ENCODE data around the gene CCNG2. TPM values are rescaled to one million over a fixed set of nuclear protein-coding genes. Genes with fewer than 3 reads are reported as not detected.

The CCNG2 gene
- total and polyA plus RNA-seq, 9 donors, result 62.6 to 141 (median 112) TPM

DNA sequence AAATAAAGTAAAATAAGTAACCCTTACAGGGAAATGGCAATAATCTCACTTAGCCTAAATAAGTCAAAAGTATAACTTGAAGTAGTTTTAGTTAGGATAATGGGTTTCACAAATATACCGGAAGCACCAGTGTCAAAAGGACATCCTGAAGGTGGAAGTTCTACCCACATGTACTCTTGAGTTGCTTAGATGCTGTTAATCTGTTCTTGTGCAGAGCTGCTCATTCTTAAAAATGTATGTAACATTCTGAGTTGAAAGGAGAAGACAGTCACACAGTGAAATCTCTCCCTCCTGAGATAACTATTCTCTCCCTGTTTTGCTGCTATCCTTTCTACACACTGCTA lies 11.2 kb upstream of the CCNG2 start:
- Histone ChIP-seq H3K27ac (ENCODE audit: low read length) (peak overlapping the region; percentile 15), H3K9me3 (replicated peaks; ENCODE audit: control insufficient read depth, low read depth, low read length) (no peaks in the 10 kb centered on the region), H3K27me3 (ENCODE audit: control insufficient read depth, insufficient read depth, low read length) (no peaks in the 10 kb centered on the region), H3K4me1 (ENCODE audit: control insufficient read depth, insufficient read depth, low read length) (peaks cover 2% of the 10 kb centered on the region), H3K36me3 (ENCODE audit: control insufficient read depth, insufficient read depth, low read length) (no peaks in the 10 kb centered on the region), H3K4me3 (ENCODE audit: low read length) (no peak overlapping the region)
- DNase-seq, result no peak
- WGBS (ENCODE audit: insufficient coverage), result no CpG with 5 or more reads among the region's 1 CpG

DNA sequence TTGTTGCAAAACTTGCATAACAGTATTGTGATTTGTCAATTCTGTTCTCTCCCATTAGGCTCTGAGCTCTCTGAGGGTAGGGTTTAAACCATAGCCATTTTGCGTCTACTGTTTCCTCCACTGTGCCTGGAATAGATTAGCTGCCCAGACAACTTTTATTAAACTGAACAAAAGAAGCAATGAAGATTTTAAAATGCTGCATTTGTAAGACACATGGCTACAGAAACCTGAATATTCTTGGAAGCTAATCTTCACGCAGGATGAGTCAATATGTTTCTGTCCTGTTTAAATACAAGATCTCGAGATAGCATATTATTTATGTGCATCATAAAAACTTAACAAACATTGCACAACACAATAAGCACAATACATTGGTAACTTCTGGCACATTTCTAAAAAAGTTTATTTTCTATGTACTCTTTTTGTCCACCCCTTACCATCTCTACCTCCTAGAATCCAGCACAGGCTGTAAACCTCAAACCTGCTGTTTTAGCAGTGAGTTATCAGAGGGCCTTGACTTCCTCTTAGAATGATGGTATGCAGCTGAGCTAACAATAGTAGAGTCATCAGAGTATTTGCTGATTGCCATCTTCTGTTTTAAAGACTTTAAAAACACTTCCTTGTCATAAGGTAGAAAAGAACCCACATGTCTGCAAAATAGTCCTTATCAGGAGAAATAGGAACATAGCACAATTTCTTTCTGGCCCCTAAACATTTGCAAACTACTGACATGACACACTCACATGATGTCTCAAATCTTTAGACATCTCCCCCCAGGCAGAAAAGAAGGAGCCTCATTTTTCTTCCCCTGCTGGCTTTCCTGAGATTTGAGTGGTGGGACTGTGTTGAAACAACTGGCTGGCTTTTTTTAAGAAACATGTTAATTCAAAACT lies 10.6 kb upstream of the CCNG2 start:
- WGBS (ENCODE audit: insufficient coverage), result no CpG with 5 or more reads among the region's 3 CpGs
- Histone ChIP-seq H3K4me1 (ENCODE audit: control insufficient read depth, insufficient read depth, low read length) (peaks cover 2% of the 10 kb centered on the region), H3K36me3 (ENCODE audit: control insufficient read depth, insufficient read depth, low read length) (no peaks in the 10 kb centered on the region), H3K9me3 (replicated peaks; ENCODE audit: control insufficient read depth, low read depth, low read length) (no peaks in the 10 kb centered on the region), H3K27ac (ENCODE audit: low read length) (peak overlapping the region; percentile 15), H3K4me3 (ENCODE audit: low read length) (no peak overlapping the region), H3K27me3 (ENCODE audit: control insufficient read depth, insufficient read depth, low read length) (no peaks in the 10 kb centered on the region)
- DNase-seq, result no peak

DNA sequence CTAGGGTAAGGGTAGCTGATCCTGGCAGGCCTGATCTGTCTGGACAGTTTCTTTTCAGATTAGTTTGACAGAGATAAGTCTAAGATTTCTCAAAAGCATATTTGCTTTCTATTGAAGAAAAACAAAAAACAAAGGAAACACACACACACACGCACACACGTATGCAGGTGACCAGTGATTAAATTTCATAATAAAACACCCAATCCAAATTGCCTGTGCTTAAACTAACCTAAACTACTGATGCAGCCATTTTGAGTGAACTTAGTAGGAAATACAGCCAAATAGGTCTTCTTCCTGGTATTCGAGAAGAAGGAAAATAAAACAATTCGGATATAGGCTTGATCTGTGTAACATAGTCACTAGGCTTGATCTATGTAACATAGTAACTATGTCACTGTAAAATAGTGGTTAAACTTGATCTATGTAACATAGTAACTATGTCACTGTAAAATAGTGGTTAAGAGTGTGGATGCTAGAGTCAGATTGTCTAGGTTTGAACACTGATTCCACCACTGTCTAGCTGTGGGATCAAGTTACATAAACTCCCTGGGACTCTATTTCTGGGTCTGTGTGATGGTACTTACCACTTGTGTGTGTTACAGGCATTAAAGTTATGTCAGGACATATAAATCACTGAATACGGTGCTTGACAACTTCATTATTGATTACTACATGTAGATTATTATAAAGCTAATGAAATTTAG lies 9.8 kb upstream of the CCNG2 start:
- no peaks in the 10 kb centered on the region for H3K9me3 ChIP-seq (replicated peaks; ENCODE audit: control insufficient read depth, low read depth, low read length)
- WGBS (ENCODE audit: insufficient coverage), result no CpG with 5 or more reads among the region's 5 CpGs

DNA sequence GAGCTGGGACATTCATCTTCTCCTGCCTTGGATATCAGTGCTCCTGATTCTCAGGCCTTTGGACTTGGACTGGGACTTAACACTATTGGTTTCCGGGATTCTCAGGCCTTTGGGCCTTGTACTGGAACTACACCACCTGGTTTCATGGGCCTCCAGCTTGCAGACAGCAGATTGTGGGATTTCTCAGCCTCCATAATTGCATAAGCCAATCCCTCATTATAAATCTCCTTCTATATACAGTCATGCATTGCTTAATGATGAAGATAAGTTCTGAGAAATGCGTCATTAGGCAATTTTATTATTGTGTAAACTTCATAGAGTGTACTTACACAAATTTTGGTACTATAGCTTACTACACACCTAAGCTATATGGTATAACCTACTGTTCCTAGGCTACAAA lies 8.9 kb upstream of the CCNG2 start:
- 100% methylated on average over 1 of the region's 2 CpGs for WGBS (ENCODE audit: insufficient coverage)
- Histone ChIP-seq H3K36me3 (ENCODE audit: control insufficient read depth, insufficient read depth, low read length) (no peaks in the 10 kb centered on the region), H3K27ac (ENCODE audit: low read length) (no peak overlapping the region), H3K9me3 (replicated peaks; ENCODE audit: control insufficient read depth, low read depth, low read length) (no peaks in the 10 kb centered on the region), H3K4me3 (ENCODE audit: low read length) (no peak overlapping the region), H3K27me3 (ENCODE audit: control insufficient read depth, insufficient read depth, low read length) (no peaks in the 10 kb centered on the region), H3K4me1 (ENCODE audit: control insufficient read depth, insufficient read depth, low read length) (peaks cover 5% of the 10 kb centered on the region)
- DNase-seq, result no peak

More for the DNA sequence above, 9.8 kb upstream of the CCNG2 start:
- H3K36me3 ChIP-seq (ENCODE audit: control insufficient read depth, insufficient read depth, low read length), result no peaks in the 10 kb centered on the region
- H3K4me1 ChIP-seq (ENCODE audit: control insufficient read depth, insufficient read depth, low read length), result peaks cover 2% of the 10 kb centered on the region
- H3K4me3 ChIP-seq (ENCODE audit: low read length), result no peak overlapping the region
- no peak for DNase-seq
- H3K27ac ChIP-seq (ENCODE audit: low read length), result no peak overlapping the region
- H3K27me3 ChIP-seq (ENCODE audit: control insufficient read depth, insufficient read depth, low read length), result no peaks in the 10 kb centered on the region

DNA sequence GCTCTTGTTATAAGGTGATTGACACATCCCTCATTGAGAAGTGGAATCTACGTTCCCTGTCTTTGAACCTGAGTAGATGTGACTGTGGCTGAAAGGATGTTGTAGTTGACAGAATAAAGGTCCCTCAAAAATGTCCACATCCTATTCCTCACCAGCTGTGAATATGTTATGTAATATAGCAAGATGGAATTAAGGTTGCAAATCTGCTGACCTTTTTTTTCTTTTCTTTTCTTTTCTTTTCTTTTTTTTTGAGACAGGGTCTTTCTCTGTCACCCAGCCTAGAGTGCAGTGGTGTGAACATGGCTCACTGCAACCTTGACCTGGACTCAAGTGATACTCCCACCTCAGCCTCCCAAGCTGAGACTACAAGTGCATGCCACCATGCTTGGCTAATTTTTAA lies 7.2 kb upstream of the CCNG2 start:
- Histone ChIP-seq H3K36me3 (ENCODE audit: control insufficient read depth, insufficient read depth, low read length) (no peaks in the 10 kb centered on the region), H3K4me1 (ENCODE audit: control insufficient read depth, insufficient read depth, low read length) (peaks cover 6% of the 10 kb centered on the region), H3K4me3 (ENCODE audit: low read length) (no peak overlapping the region), H3K9me3 (replicated peaks; ENCODE audit: control insufficient read depth, low read depth, low read length) (no peaks in the 10 kb centered on the region), H3K27me3 (ENCODE audit: control insufficient read depth, insufficient read depth, low read length) (no peaks in the 10 kb centered on the region), H3K27ac (ENCODE audit: low read length) (no peak overlapping the region)
- WGBS (ENCODE audit: insufficient coverage), result no CpG with 5 or more reads among the region's 1 CpG
- DNase-seq, result no peak

DNA sequence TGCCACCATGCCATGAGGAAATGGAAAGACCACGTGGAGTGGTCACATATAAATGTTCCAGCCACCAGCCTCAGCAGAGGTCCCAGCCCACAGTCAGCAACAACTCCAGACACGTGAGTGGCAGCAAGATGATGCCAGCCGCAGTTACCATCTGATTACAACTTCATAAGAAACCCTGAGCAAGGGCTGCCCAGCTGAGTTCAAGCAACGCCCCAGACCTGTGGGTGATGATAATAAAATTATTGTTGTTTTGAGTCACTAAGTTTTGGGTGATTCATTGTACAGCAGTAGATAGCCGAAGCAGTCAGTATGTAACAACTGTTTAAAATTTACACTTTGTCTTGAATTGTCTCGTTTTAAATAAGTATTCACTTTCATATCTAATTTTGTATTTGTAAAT lies 5.8 kb upstream of the CCNG2 start:
- Histone ChIP-seq H3K9me3 (replicated peaks; ENCODE audit: control insufficient read depth, low read depth, low read length) (no peaks in the 10 kb centered on the region), H3K4me3 (ENCODE audit: low read length) (no peak overlapping the region), H3K27me3 (ENCODE audit: control insufficient read depth, insufficient read depth, low read length) (no peaks in the 10 kb centered on the region), H3K4me1 (ENCODE audit: control insufficient read depth, insufficient read depth, low read length) (peaks cover 14% of the 10 kb centered on the region), H3K36me3 (ENCODE audit: control insufficient read depth, insufficient read depth, low read length) (no peaks in the 10 kb centered on the region), H3K27ac (ENCODE audit: low read length) (no peak overlapping the region)
- WGBS (ENCODE audit: insufficient coverage), result no CpG with 5 or more reads among the region's 6 CpGs
- no peak for DNase-seq

DNA sequence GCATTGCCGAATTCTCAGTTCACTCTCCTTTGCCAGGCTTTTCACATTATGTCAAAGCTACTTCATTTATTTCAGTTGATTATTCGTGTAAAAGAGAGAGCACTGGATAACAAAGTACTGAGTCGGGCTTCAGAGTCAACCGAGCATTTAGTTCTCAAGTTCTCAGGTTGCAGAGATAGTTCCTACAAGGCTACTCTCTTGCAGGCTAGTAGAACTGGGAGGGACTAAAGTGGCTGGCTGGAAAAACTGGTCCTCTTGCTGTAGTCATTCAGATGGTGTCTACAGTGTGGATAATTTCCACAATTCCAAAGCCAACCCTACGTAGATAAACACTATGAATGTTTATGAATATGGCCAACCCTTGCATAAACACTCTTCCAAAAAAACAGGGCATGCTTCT lies 4.6 kb upstream of the CCNG2 start:
- Histone ChIP-seq H3K27ac (ENCODE audit: low read length) (no peak overlapping the region), H3K9me3 (replicated peaks; ENCODE audit: control insufficient read depth, low read depth, low read length) (no peaks in the 10 kb centered on the region), H3K4me1 (ENCODE audit: control insufficient read depth, insufficient read depth, low read length) (peaks cover 14% of the 10 kb centered on the region), H3K36me3 (ENCODE audit: control insufficient read depth, insufficient read depth, low read length) (no peaks in the 10 kb centered on the region), H3K27me3 (ENCODE audit: control insufficient read depth, insufficient read depth, low read length) (no peaks in the 10 kb centered on the region), H3K4me3 (ENCODE audit: low read length) (no peak overlapping the region)
- WGBS (ENCODE audit: insufficient coverage), result 0% methylated on average over 3 of the region's 5 CpGs
- no peak for DNase-seq

DNA sequence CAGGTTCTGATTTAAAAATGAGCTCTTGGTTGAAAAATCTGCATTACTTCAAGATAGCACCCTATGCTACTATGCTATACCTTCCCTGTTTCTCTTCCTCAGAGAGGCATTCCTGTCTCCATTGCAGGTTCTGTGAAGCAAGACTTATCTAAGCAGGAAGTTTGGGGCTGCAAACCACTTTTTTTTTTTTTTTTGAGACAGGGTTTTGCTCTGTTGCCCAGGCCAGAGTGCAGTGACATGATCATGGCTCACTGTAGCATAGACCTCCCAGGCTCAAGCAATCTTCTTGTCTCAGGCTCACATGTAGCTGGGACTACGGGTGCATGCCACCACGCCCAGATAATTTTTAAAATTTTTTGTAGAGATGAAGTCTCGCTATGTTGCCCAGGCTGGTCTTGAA lies 4.0 kb upstream of the CCNG2 start:
- Histone ChIP-seq H3K9me3 (replicated peaks; ENCODE audit: control insufficient read depth, low read depth, low read length) (no peaks in the 10 kb centered on the region), H3K4me1 (ENCODE audit: control insufficient read depth, insufficient read depth, low read length) (peaks cover 14% of the 10 kb centered on the region), H3K4me3 (ENCODE audit: low read length) (no peak overlapping the region), H3K27me3 (ENCODE audit: control insufficient read depth, insufficient read depth, low read length) (no peaks in the 10 kb centered on the region), H3K27ac (ENCODE audit: low read length) (no peak overlapping the region), H3K36me3 (ENCODE audit: control insufficient read depth, insufficient read depth, low read length) (no peaks in the 10 kb centered on the region)
- WGBS (ENCODE audit: insufficient coverage), result 67% methylated on average over 3 of the region's 3 CpGs
- no peak for DNase-seq

DNA sequence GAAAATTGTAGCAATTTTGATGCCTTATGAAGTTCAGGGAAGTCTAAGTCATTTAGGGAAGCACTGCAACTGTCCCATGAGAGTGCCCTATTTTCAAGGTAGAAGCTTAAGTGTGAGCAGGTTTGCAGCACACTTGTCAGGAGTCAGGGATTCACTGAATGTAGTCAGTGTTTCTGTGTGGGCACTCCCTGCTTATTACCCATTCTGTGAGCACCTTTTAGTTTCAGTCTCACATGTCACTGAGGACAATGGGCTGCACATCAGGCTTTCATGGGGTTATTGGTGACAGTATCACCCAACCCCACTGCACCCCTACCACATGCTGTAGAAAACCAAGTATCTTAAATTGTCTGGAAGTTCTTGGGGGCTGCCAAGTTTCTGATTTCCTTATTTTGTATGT lies 2.9 kb upstream of the CCNG2 start:
- Histone ChIP-seq H3K27ac (ENCODE audit: low read length) (peak overlapping the region; percentile 61), H3K36me3 (ENCODE audit: control insufficient read depth, insufficient read depth, low read length) (peaks cover 2% of the 10 kb centered on the region), H3K4me1 (ENCODE audit: control insufficient read depth, insufficient read depth, low read length) (peaks cover 14% of the 10 kb centered on the region), H3K4me3 (ENCODE audit: low read length) (no peak overlapping the region), H3K27me3 (ENCODE audit: control insufficient read depth, insufficient read depth, low read length) (no peaks in the 10 kb centered on the region), H3K9me3 (replicated peaks; ENCODE audit: control insufficient read depth, low read depth, low read length) (no peaks in the 10 kb centered on the region)
- DNase-seq, result no peak

DNA sequence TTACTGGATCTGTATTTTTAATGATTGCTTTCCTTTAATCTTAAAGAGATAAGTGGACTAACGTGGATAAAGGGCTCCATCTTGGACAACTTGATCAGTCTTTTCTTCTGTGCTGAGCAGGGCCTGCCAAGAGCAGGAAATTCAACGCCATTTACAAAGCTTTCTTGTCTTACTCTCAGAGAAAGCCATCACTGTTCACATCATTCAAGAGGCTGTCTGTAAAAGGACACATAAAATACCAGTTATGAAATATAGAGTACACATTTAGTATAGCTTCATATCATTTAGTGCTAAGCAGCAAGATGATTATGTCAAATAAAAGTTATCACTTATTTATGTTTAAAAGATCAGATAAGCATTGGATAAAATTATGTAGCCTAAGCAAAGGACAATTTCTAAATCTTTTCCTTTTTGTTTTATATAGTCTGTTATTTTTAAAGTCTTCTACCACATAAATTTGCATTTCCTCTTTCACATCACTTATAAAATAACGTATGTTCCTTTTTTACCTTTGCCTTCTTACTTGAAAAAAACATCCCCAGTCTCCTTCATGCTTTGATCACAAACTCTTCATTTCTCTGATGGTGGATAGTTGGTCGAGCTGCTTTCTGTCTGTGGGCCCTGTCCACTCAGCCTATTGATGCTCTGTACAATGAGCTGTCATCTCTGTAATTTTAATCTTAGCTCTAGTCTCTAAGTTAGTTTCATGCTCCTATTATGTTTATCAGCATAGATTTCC lies 2.1 kb upstream of the CCNG2 start:
- no peak for DNase-seq
- H3K27me3 ChIP-seq (ENCODE audit: control insufficient read depth, insufficient read depth, low read length), result no peaks in the 10 kb centered on the region
- 100% methylated on average over 1 of the region's 4 CpGs for WGBS (ENCODE audit: insufficient coverage)
- no peak overlapping the region for H3K4me3 ChIP-seq (ENCODE audit: low read length)
- H3K36me3 ChIP-seq (ENCODE audit: control insufficient read depth, insufficient read depth, low read length), result peaks cover 2% of the 10 kb centered on the region
- no peaks in the 10 kb centered on the region for H3K9me3 ChIP-seq (replicated peaks; ENCODE audit: control insufficient read depth, low read depth, low read length)
- H3K4me1 ChIP-seq (ENCODE audit: control insufficient read depth, insufficient read depth, low read length), result peaks cover 14% of the 10 kb centered on the region
- H3K27ac ChIP-seq (ENCODE audit: low read length), result peak overlapping the region; percentile 99

All from muscle of leg (tissue), 11 donors.